Stomach (tissue), 9 donors: ENCODE measurements around the gene KYNU. TPM values are rescaled to one million over a fixed set of nuclear protein-coding genes. Genes with fewer than 3 reads are reported as not detected.

Source experiments
- DNase-seq, 2 donors: peaks; one replicate each; pipeline versions ENCODE4 v3.0.0 to v3.0.0-alpha.2; 2013 to 2019
- H3K27ac ChIP-seq, 5 donors: fragments of 200-600 bp in 4 of 5; sonication (generic) in 4 of 5; one replicate each; pipeline ENCODE4 v1.5.1; 2013 to 2019; ENCODE audit warnings: mild to moderate bottlenecking in 1 of 5, moderate library complexity in 1 of 5
- H3K27me3 ChIP-seq, 3 donors: fragments of 200-600 bp; sonication (generic); one replicate each; pipeline ENCODE4 v1.5.1; 2017 to 2019; ENCODE audit warnings: mixed run types in 1 of 3
- H3K36me3 ChIP-seq, 4 donors: fragments of 200-600 bp; sonication (generic); 1 replicate in 3 of 4; 2 replicates in 1 of 4; pipeline ENCODE4 v1.5.1; 2016 to 2019
- H3K4me1 ChIP-seq, 4 donors: fragments of 200-600 bp; sonication (generic); one replicate each; pipeline ENCODE4 v1.5.1; 2016 to 2019
- H3K4me3 ChIP-seq, 4 donors: fragments of 200-600 bp; sonication (generic) in 3 of 4; one replicate each; pipeline ENCODE4 v1.5.1; 2016 to 2019; ENCODE audit warnings: mild to moderate bottlenecking in 1 of 4
- H3K9me3 ChIP-seq, 4 donors: fragments of 200-600 bp; sonication (generic); one replicate each; pipeline ENCODE4 v1.5.1; 2016 to 2019
- EP300 ChIP-seq: sonication (generic); formaldehyde crosslinking; IDR thresholded peaks from one replicate; pipeline ENCODE4 v1.6.1; 2017; ENCODE audit warnings: antibody characterized with exemption
- POLR2A ChIP-seq, 4 donors: fragments of 450-650 bp; IDR thresholded peaks; one replicate each; pipeline ENCODE4 v1.6.1; 2016; ENCODE audit warnings: antibody characterized with exemption in 4 of 4, control low read depth in 2 of 4, mild to moderate bottlenecking in 1 of 4, moderate library complexity in 1 of 4
- POLR2AphosphoS5 ChIP-seq, 3 donors: sonication (generic); formaldehyde crosslinking; IDR thresholded peaks; one replicate each; pipeline ENCODE4 v1.6.1; 2016; ENCODE audit warnings: antibody characterized with exemption in 3 of 3
- WGBS, 5 donors: extraction: QIAGEN DNeasy Blood & Tissue Kit in 3 of 5; methylation state at CpG; one replicate each; pipeline versions ENCODE4 v1.1.5 to v1.1.7; 2013 to 2018; 5-methylcytosine and 5-hydroxymethylcytosine counted together
- intact Hi-C: fragments of 100-400 bp; cut with DNase I; formaldehyde crosslinking; loops from one replicate; pipeline ENCODE4 v1.15.1; 2023; ENCODE audit warnings: low total_unique reads
- polyA plus RNA-seq, 3 donors: library from polyadenylated mRNA; stranded (reverse); fragments of 200-250 nt; gene quantifications; one replicate each; pipeline ENCODE4 v1.2.3, GENCODE V29; 2013
- total RNA-seq, 5 donors: library from RNA; depleted of rRNA; stranded (reverse); fragments of >200 nt; gene quantifications; one replicate each; pipeline versions ENCODE4 v1.1.0 to v1.2.3, GENCODE V29; 2014 to 2016
- TF ChIP-seq, protein P1 (sequence below), 7 experiments: fragments of 450-650 bp in 4 of 7; fragments of 200-600 bp in 3 of 7; sonication (generic) in 3 of 7; IDR thresholded peaks; one replicate each; pipeline ENCODE4 v1.5.1; 2016 to 2019; ENCODE audit warnings: antibody characterized with exemption in 7 of 7, control low read depth in 2 of 7, mild to moderate bottlenecking in 1 of 7
- donor health status: healthy with polysubstance abuse.
- donor health status: Bipolar disorder and iron deficiency.
- donor health status: healthy.

The KYNU gene
- total and polyA plus RNA-seq, 8 donors, result 2.1 to 39.4 (median 3.9) TPM; not detected in 1

DNA sequence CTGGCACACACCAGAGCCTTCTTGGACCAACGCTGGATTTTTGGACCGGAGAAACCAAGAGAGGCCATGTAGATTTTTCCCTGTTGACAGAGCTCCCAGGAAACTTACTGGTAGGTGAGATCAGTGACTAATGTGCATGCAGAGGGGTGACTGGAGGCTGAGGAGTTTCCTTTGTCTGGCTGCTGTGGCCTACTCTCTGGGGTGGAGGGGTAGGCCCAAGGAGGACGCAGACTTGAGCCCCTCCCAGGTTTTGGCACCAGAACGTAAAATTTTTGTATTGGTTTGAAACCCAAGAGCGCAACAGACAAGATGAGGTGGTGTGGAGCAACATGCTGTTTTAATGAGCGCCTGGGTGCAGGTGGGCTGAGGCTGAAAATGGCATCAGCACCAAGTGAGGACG is 59.2 kb downstream of the KYNU start:
- Histone ChIP-seq H3K4me1 (no peaks in the 10 kb centered on the region), H3K9me3 (no peaks in the 10 kb centered on the region), H3K27me3 (no peaks in the 10 kb centered on the region), H3K27ac (no peak overlapping the region), H3K36me3 (no peaks in the 10 kb centered on the region), H3K4me3 (no peak overlapping the region)
- no peak for TF ChIP-seq POLR2AphosphoS5 (IDR thresholded peaks at IDR 0.05)
- TF ChIP-seq, protein P1, sequence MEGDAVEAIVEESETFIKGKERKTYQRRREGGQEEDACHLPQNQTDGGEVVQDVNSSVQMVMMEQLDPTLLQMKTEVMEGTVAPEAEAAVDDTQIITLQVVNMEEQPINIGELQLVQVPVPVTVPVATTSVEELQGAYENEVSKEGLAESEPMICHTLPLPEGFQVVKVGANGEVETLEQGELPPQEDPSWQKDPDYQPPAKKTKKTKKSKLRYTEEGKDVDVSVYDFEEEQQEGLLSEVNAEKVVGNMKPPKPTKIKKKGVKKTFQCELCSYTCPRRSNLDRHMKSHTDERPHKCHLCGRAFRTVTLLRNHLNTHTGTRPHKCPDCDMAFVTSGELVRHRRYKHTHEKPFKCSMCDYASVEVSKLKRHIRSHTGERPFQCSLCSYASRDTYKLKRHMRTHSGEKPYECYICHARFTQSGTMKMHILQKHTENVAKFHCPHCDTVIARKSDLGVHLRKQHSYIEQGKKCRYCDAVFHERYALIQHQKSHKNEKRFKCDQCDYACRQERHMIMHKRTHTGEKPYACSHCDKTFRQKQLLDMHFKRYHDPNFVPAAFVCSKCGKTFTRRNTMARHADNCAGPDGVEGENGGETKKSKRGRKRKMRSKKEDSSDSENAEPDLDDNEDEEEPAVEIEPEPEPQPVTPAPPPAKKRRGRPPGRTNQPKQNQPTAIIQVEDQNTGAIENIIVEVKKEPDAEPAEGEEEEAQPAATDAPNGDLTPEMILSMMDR (IDR thresholded peaks at IDR 0.05), result no peak
- TF ChIP-seq EP300, result no peak
- TF ChIP-seq POLR2A (IDR thresholded peaks at IDR 0.05), result no peak
- intact Hi-C loops, result no loop called here
- no peak for DNase-seq
- 86 to 96% (median 93%) methylated on average over 7 of the region's 7 CpGs for WGBS, 5 donors

DNA sequence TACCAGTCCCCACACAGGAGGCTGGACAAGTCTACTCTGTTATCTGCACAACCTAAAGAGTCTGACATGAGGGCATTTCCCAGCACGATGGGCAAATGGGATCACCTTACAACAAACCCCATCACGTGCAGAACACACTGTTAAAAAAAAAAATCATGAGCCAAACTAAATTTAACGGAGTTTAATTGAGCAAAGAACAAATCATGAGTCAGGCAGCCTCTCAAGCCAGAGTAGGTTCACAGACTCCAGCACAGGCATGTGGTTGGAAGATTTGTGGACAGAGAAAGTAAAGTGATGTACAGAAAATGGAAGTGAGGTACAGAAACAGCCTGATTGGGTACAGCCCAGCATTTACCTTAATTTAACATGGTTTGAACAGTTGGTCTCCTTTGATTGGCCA is 59.9 kb downstream of the KYNU start:
- DNase-seq, result no peak
- no peak overlapping the region for H3K27ac ChIP-seq
- H3K4me1 ChIP-seq, result no peaks in the 10 kb centered on the region
- WGBS, 5 donors, result 50 to 77% (median 71%) methylated on average over 3 of the region's 3 CpGs
- H3K36me3 ChIP-seq, result no peaks in the 10 kb centered on the region
- intact Hi-C loops, result no loop called here
- no peaks in the 10 kb centered on the region for H3K27me3 ChIP-seq
- no peaks in the 10 kb centered on the region for H3K9me3 ChIP-seq
- no peak overlapping the region for H3K4me3 ChIP-seq
- TF ChIP-seq POLR2A (IDR thresholded peaks at IDR 0.05), result no peak
- TF ChIP-seq EP300, result no peak

DNA sequence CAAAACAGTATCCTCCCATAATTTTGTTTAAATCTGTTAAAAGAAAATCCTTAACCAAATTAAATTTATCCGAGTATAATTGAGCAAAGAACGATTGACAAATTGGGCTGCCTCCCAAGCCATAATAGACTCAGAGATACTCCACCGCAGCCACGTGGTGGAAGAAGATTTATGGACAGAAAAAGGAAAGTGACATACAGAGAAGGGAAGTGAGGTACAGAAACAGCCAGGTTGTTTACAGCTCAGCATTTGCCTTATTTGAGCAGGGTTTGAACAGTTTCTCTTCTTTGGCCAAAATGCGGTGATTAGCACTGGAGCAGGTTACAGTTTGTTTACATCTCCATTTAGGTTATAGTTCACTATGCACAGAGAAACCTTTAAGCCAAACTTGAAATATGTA is 60.8 kb downstream of the KYNU start:
- TF ChIP-seq EP300, result no peak
- TF ChIP-seq POLR2AphosphoS5 (IDR thresholded peaks at IDR 0.05), result no peak
- TF ChIP-seq, protein P1 (IDR thresholded peaks at IDR 0.05), result no peak
- no peak for TF ChIP-seq POLR2A (IDR thresholded peaks at IDR 0.05)
- H3K27me3 ChIP-seq, result no peaks in the 10 kb centered on the region
- H3K9me3 ChIP-seq, result no peaks in the 10 kb centered on the region
- no peaks in the 10 kb centered on the region for H3K36me3 ChIP-seq
- no peak overlapping the region for H3K27ac ChIP-seq
- H3K4me1 ChIP-seq, result no peaks in the 10 kb centered on the region
- intact Hi-C loops, result no loop called here
- no peak overlapping the region for H3K4me3 ChIP-seq
- 54 to 68% (median 63%) methylated on average over 5 of the region's 5 CpGs for WGBS, 5 donors
- no peak for DNase-seq

DNA sequence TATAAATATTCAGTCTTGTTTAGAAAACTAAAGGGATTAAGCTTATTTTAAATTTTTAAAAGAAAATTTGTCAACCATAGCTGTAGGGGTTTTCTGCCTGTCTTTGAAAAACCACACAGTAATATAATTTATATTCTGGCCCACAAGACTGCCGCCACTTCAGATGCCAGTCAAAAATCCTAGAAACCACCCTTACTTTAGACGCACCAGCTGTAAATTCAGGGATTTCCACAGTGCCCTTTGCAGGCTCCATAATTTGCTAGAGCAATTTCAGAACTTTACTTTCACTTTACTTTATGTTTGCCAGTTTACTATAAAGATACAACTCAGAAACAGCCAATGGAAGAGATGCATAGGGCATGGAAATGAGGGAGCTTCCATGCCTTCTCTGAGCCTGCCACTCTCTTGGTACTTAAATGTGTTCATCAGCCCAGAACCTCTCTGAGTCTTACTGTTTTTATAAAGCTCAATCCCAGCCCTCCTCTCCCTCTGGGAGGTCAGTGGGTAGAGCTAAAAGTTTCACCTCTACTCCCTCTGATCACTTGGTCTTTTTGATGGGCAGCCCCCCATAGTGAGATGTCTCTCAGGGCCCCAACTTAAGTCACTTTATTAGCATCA is 63.3 kb downstream of the KYNU start:
- 60 to 82% (median 65%) methylated on average over 2 of the region's 2 CpGs for WGBS, 5 donors
- H3K36me3 ChIP-seq, result no peaks in the 10 kb centered on the region
- no peaks in the 10 kb centered on the region for H3K9me3 ChIP-seq
- no peaks in the 10 kb centered on the region for H3K4me1 ChIP-seq
- H3K27me3 ChIP-seq, result no peaks in the 10 kb centered on the region
- TF ChIP-seq POLR2AphosphoS5 (IDR thresholded peaks at IDR 0.05) (no peak), EP300 (no peak), POLR2A (IDR thresholded peaks at IDR 0.05) (no peak)
- TF ChIP-seq, protein P1 (IDR thresholded peaks at IDR 0.05), result no peak
- intact Hi-C loops, result no loop called here
- no peak overlapping the region for H3K4me3 ChIP-seq
- no peak for DNase-seq
- no peak overlapping the region for H3K27ac ChIP-seq

DNA sequence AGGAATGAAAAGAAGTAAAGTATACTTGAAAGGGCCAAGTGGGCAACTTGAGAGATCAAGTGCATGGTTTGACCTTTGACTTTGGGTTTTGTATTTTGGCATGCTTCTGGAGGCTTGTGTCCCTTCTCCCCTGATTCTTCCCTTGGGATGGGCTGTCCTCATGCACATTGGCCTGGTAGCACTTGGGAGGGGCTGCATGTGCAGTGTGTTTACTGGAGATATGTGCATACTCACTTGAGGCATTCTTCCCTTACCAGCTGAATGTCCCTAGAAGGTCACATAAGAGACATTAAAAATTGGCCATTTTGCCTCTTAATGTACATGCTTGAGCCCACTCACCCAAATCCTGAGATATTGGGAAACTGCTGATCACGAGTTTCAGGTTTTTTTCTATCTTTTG is 65.2 kb downstream of the KYNU start:
- intact Hi-C loops, result no loop called here
- no peaks in the 10 kb centered on the region for H3K36me3 ChIP-seq
- no peaks in the 10 kb centered on the region for H3K9me3 ChIP-seq
- no peak overlapping the region for H3K4me3 ChIP-seq
- H3K27ac ChIP-seq, result no peak overlapping the region
- DNase-seq, result no peak
- TF ChIP-seq EP300 (no peak), POLR2AphosphoS5 (IDR thresholded peaks at IDR 0.05) (no peak), POLR2A (IDR thresholded peaks at IDR 0.05) (no peak)
- TF ChIP-seq, protein P1 (IDR thresholded peaks at IDR 0.05), result no peak
- 62 to 92% (median 69%) methylated on average over 1 of the region's 1 CpG for WGBS, 5 donors
- no peaks in the 10 kb centered on the region for H3K4me1 ChIP-seq
- no peaks in the 10 kb centered on the region for H3K27me3 ChIP-seq
